Measurements from ENCODE around the gene ZNF366. TPM values are rescaled to one million over a fixed set of nuclear protein-coding genes. Genes with fewer than 3 reads are reported as not detected.

ZNF366 gene
- total RNA-seq, 5 donors from 2014 or later (not counting 1 experiment from before 2014, with no cell fraction given): 0.13 to 0.14 TPM; not detected in 3

- H3K27ac Mint-ChIP-seq: no peak overlapping the region
- no peak overlapping the region for H3K4me3 ChIP-seq (ENCODE audit: control insufficient read depth in 1 of 2, extremely low read depth in 1 of 2, low read length in 1 of 2)
- no peak for ATAC-seq (replicated peaks in 1 of 4)
- no peak overlapping the region for H3K4me3 Mint-ChIP-seq
- POLR2A ChIA-PET: interaction anchor here in 1 of 2 donors (0.7 kb wide), 1 partner anchor 26 kb away, joined by 7 read pairs; no protein-coding TSS in a partner anchor
- CTCF ChIA-PET: no interaction called here
- DNase-seq: no peak
- H3K4me1 Mint-ChIP-seq: no peaks in the 10 kb centered on the region
- peaks cover 0 to 3% of the 10 kb centered on the region in 2 donors for H3K27me3 Mint-ChIP-seq
- no peaks in the 10 kb centered on the region for H3K9me3 ChIP-seq
- H3K27ac ChIP-seq (ENCODE audit: low read length): no peak overlapping the region
- H3K27me3 ChIP-seq (replicated peaks in 1 of 2; ENCODE audit: control insufficient read depth in 2 of 2, extremely low read depth in 1 of 2, insufficient read depth in 2 of 2, low read length in 1 of 2): no peaks in the 10 kb centered on the region
- H3K9me3 Mint-ChIP-seq: no peaks in the 10 kb centered on the region
- no peaks in the 10 kb centered on the region for H3K36me3 ChIP-seq (ENCODE audit: control insufficient read depth in 2 of 2, extremely low read depth in 1 of 2, insufficient read depth in 1 of 2, low read length in 1 of 2)
- no peaks in the 10 kb centered on the region for H3K4me1 ChIP-seq (ENCODE audit: control insufficient read depth in 1 of 2, extremely low read depth in 1 of 2, insufficient read depth in 2 of 2, low read length in 2 of 2)
- H3K36me3 Mint-ChIP-seq: no peaks in the 10 kb centered on the region
Measured at GRCh38 chr5:72488756-72489155, 18.5 kb downstream of the ZNF366 start.

GRCh38 chr5:72487177-72487576, 20.0 kb downstream of the ZNF366 start:
- ChIA-PET CTCF (no interaction called here), POLR2A (no interaction called here)
- H3K9me3 Mint-ChIP-seq: no peaks in the 10 kb centered on the region
- WGBS (ENCODE audit: insufficient coverage): 100% methylated on average over 1 of the region's 2 CpGs
- Histone ChIP-seq H3K27me3 (replicated peaks in 1 of 2; ENCODE audit: control insufficient read depth in 2 of 2, extremely low read depth in 1 of 2, insufficient read depth in 2 of 2, low read length in 1 of 2) (no peaks in the 10 kb centered on the region), H3K4me3 (ENCODE audit: control insufficient read depth in 1 of 2, extremely low read depth in 1 of 2, low read length in 1 of 2) (no peak overlapping the region), H3K27ac (ENCODE audit: low read length) (no peak overlapping the region), H3K36me3 (ENCODE audit: control insufficient read depth in 2 of 2, extremely low read depth in 1 of 2, insufficient read depth in 1 of 2, low read length in 1 of 2) (no peaks in the 10 kb centered on the region), H3K4me1 (ENCODE audit: control insufficient read depth in 1 of 2, extremely low read depth in 1 of 2, insufficient read depth in 2 of 2, low read length in 2 of 2) (no peaks in the 10 kb centered on the region), H3K9me3 (no peaks in the 10 kb centered on the region)
- no peak overlapping the region for H3K27ac Mint-ChIP-seq
- H3K4me3 Mint-ChIP-seq: no peak overlapping the region
- peaks cover 0 to 5% of the 10 kb centered on the region in 2 donors for H3K27me3 Mint-ChIP-seq
- no peaks in the 10 kb centered on the region for H3K4me1 Mint-ChIP-seq
- ATAC-seq (replicated peaks in 1 of 4): no peak
- no peak for DNase-seq
- H3K36me3 Mint-ChIP-seq: no peaks in the 10 kb centered on the region

GRCh38 chr5:72486371-72486770, 20.8 kb downstream of the ZNF366 start:
- ChIA-PET CTCF (no interaction called here), POLR2A (no interaction called here)
- H3K36me3 Mint-ChIP-seq: no peaks in the 10 kb centered on the region
- Histone ChIP-seq H3K4me1 (ENCODE audit: control insufficient read depth in 1 of 2, extremely low read depth in 1 of 2, insufficient read depth in 2 of 2, low read length in 2 of 2) (no peaks in the 10 kb centered on the region), H3K9me3 (no peaks in the 10 kb centered on the region), H3K36me3 (ENCODE audit: control insufficient read depth in 2 of 2, extremely low read depth in 1 of 2, insufficient read depth in 1 of 2, low read length in 1 of 2) (no peaks in the 10 kb centered on the region), H3K27ac (ENCODE audit: low read length) (no peak overlapping the region), H3K27me3 (replicated peaks in 1 of 2; ENCODE audit: control insufficient read depth in 2 of 2, extremely low read depth in 1 of 2, insufficient read depth in 2 of 2, low read length in 1 of 2) (no peaks in the 10 kb centered on the region), H3K4me3 (ENCODE audit: control insufficient read depth in 1 of 2, extremely low read depth in 1 of 2, low read length in 1 of 2) (no peak overlapping the region)
- no peak overlapping the region for H3K27ac Mint-ChIP-seq
- H3K4me3 Mint-ChIP-seq: no peak overlapping the region
- ATAC-seq (replicated peaks in 1 of 4) (no peak), DNase-seq (no peak)
- H3K27me3 Mint-ChIP-seq: peaks cover 0 to 8% of the 10 kb centered on the region in 2 donors
- H3K4me1 Mint-ChIP-seq: no peaks in the 10 kb centered on the region
- H3K9me3 Mint-ChIP-seq: no peaks in the 10 kb centered on the region

GRCh38 chr5:72485430-72485974, 21.7 kb downstream of the ZNF366 start:
- DNase-seq: no peak
- no peaks in the 10 kb centered on the region for H3K36me3 ChIP-seq (ENCODE audit: control insufficient read depth in 2 of 2, extremely low read depth in 1 of 2, insufficient read depth in 1 of 2, low read length in 1 of 2)
- no peaks in the 10 kb centered on the region for H3K4me1 ChIP-seq (ENCODE audit: control insufficient read depth in 1 of 2, extremely low read depth in 1 of 2, insufficient read depth in 2 of 2, low read length in 2 of 2)
- ChIA-PET CTCF (no interaction called here), POLR2A (no interaction called here)
- Mint-ChIP-seq H3K9me3 (no peaks in the 10 kb centered on the region), H3K36me3 (no peaks in the 10 kb centered on the region), H3K27me3 (peaks cover 0 to 8% of the 10 kb centered on the region in 2 donors), H3K27ac (no peak overlapping the region), H3K4me1 (no peaks in the 10 kb centered on the region), H3K4me3 (no peak overlapping the region)
- H3K27ac ChIP-seq (ENCODE audit: low read length): no peak overlapping the region
- H3K27me3 ChIP-seq (replicated peaks in 1 of 2; ENCODE audit: control insufficient read depth in 2 of 2, extremely low read depth in 1 of 2, insufficient read depth in 2 of 2, low read length in 1 of 2): no peaks in the 10 kb centered on the region
- 84% methylated on average over 5 of the region's 6 CpGs for WGBS (ENCODE audit: insufficient coverage)
- no peak for ATAC-seq (replicated peaks in 1 of 4)
- H3K9me3 ChIP-seq: no peaks in the 10 kb centered on the region
- no peak overlapping the region for H3K4me3 ChIP-seq (ENCODE audit: control insufficient read depth in 1 of 2, extremely low read depth in 1 of 2, low read length in 1 of 2)

GRCh38 chr5:72482046-72482445, 25.2 kb downstream of the ZNF366 start:
- ChIA-PET POLR2A (no interaction called here), CTCF (no interaction called here)
- Mint-ChIP-seq H3K36me3 (no peaks in the 10 kb centered on the region), H3K9me3 (no peaks in the 10 kb centered on the region), H3K4me1 (no peaks in the 10 kb centered on the region), H3K27me3 (peaks cover 0 to 11% of the 10 kb centered on the region in 2 donors), H3K27ac (no peak overlapping the region), H3K4me3 (no peak overlapping the region)
- Histone ChIP-seq H3K27me3 (replicated peaks in 1 of 2; ENCODE audit: control insufficient read depth in 2 of 2, extremely low read depth in 1 of 2, insufficient read depth in 2 of 2, low read length in 1 of 2) (no peaks in the 10 kb centered on the region), H3K9me3 (no peaks in the 10 kb centered on the region), H3K4me3 (ENCODE audit: control insufficient read depth in 1 of 2, extremely low read depth in 1 of 2, low read length in 1 of 2) (no peak overlapping the region), H3K27ac (ENCODE audit: low read length) (no peak overlapping the region), H3K4me1 (ENCODE audit: control insufficient read depth in 1 of 2, extremely low read depth in 1 of 2, insufficient read depth in 2 of 2, low read length in 2 of 2) (no peaks in the 10 kb centered on the region), H3K36me3 (ENCODE audit: control insufficient read depth in 2 of 2, extremely low read depth in 1 of 2, insufficient read depth in 1 of 2, low read length in 1 of 2) (no peaks in the 10 kb centered on the region)
- WGBS (ENCODE audit: insufficient coverage): no CpG with 5 or more reads among the region's 3 CpGs
- ATAC-seq (replicated peaks in 1 of 4): no peak
- DNase-seq: no peak

- whole genome bisulfite sequencing (ENCODE audit: insufficient coverage): 75% methylated on average over 6 of the region's 9 CpGs
- Histone ChIP-seq H3K27me3 (replicated peaks in 1 of 2; ENCODE audit: control insufficient read depth in 2 of 2, extremely low read depth in 1 of 2, insufficient read depth in 2 of 2, low read length in 1 of 2) (no peaks in the 10 kb centered on the region), H3K9me3 (no peaks in the 10 kb centered on the region), H3K27ac (ENCODE audit: low read length) (no peak overlapping the region), H3K4me3 (ENCODE audit: control insufficient read depth in 1 of 2, extremely low read depth in 1 of 2, low read length in 1 of 2) (no peak overlapping the region), H3K36me3 (ENCODE audit: control insufficient read depth in 2 of 2, extremely low read depth in 1 of 2, insufficient read depth in 1 of 2, low read length in 1 of 2) (no peaks in the 10 kb centered on the region), H3K4me1 (ENCODE audit: control insufficient read depth in 1 of 2, extremely low read depth in 1 of 2, insufficient read depth in 2 of 2, low read length in 2 of 2) (no peaks in the 10 kb centered on the region)
- no peak for ATAC-seq (replicated peaks in 1 of 4)
- Mint-ChIP-seq H3K36me3 (no peaks in the 10 kb centered on the region), H3K27me3 (peaks cover 0 to 13% of the 10 kb centered on the region in 2 donors), H3K4me1 (no peaks in the 10 kb centered on the region), H3K4me3 (no peak overlapping the region), H3K9me3 (no peaks in the 10 kb centered on the region), H3K27ac (no peak overlapping the region)
- CTCF ChIA-PET: no interaction called here
- DNase-seq: no peak
- POLR2A ChIA-PET: no interaction called here
Measured at GRCh38 chr5:72480841-72481240, 26.4 kb downstream of the ZNF366 start.

- POLR2A ChIA-PET: no interaction called here
- no peaks in the 10 kb centered on the region for H3K9me3 ChIP-seq
- no CpG with 5 or more reads among the region's 1 CpG for WGBS (ENCODE audit: insufficient coverage)
- H3K4me1 ChIP-seq (ENCODE audit: control insufficient read depth in 1 of 2, extremely low read depth in 1 of 2, insufficient read depth in 2 of 2, low read length in 2 of 2): no peaks in the 10 kb centered on the region
- H3K36me3 ChIP-seq (ENCODE audit: control insufficient read depth in 2 of 2, extremely low read depth in 1 of 2, insufficient read depth in 1 of 2, low read length in 1 of 2): no peaks in the 10 kb centered on the region
- H3K9me3 Mint-ChIP-seq: no peaks in the 10 kb centered on the region
- H3K27ac Mint-ChIP-seq: no peak overlapping the region
- ATAC-seq (replicated peaks in 1 of 4): no peak
- DNase-seq: no peak
- no peak overlapping the region for H3K27ac ChIP-seq (ENCODE audit: low read length)
- H3K36me3 Mint-ChIP-seq: no peaks in the 10 kb centered on the region
- peaks cover 0 to 13% of the 10 kb centered on the region in 2 donors for H3K27me3 Mint-ChIP-seq
- H3K4me3 Mint-ChIP-seq: no peak overlapping the region
- H3K27me3 ChIP-seq (replicated peaks in 1 of 2; ENCODE audit: control insufficient read depth in 2 of 2, extremely low read depth in 1 of 2, insufficient read depth in 2 of 2, low read length in 1 of 2): peaks cover 0 to 2% of the 10 kb centered on the region in 2 experiments
- CTCF ChIA-PET: no interaction called here
- H3K4me1 Mint-ChIP-seq: no peaks in the 10 kb centered on the region
- no peak overlapping the region for H3K4me3 ChIP-seq (ENCODE audit: control insufficient read depth in 1 of 2, extremely low read depth in 1 of 2, low read length in 1 of 2)
Measured at GRCh38 chr5:72479921-72480320, 27.3 kb downstream of the ZNF366 start.

Measured in T-cell (primary cell).